Uterus (tissue), 4 donors: ENCODE results near the gene GPHN. TPM values are rescaled to one million over a fixed set of nuclear protein-coding genes. Genes with fewer than 3 reads are reported as not detected.

Source experiments
- DNase-seq, 2 donors: peaks; one replicate each; pipeline ENCODE4 v3.0.0-alpha.2; 2019 to 2020
- H3K27ac ChIP-seq, 2 donors: fragments of 200-600 bp; sonication (generic); 1 replicate in 1 of 2; 2 replicates in 1 of 2; pipeline ENCODE4 v1.5.1; 2016 to 2018
- H3K27me3 ChIP-seq, 2 donors: fragments of 200-600 bp; sonication (generic); one replicate each; pipeline ENCODE4 v1.5.1; 2018 to 2019; ENCODE audit warnings: control low read depth in 1 of 2
- H3K36me3 ChIP-seq, 2 donors: fragments of 200-600 bp; sonication (generic); one replicate each; pipeline ENCODE4 v1.5.1; 2019; ENCODE audit warnings: control low read depth in 1 of 2
- H3K4me1 ChIP-seq, 2 donors: fragments of 200-600 bp; sonication (generic); one replicate each; pipeline ENCODE4 v1.5.1; 2018 to 2019; ENCODE audit warnings: control low read depth in 1 of 2
- H3K4me3 ChIP-seq, 2 donors: fragments of 200-600 bp; sonication (generic); 1 replicate in 1 of 2; 2 replicates in 1 of 2; pipeline ENCODE4 v1.5.1; 2018 to 2019; ENCODE audit warnings: mild to moderate bottlenecking in 1 of 2
- H3K9me3 ChIP-seq, 2 donors: fragments of 200-600 bp; sonication (generic); one replicate each; pipeline ENCODE4 v1.5.1; 2019; ENCODE audit warnings: control low read depth in 1 of 2
- POLR2A ChIP-seq, 2 donors: fragments of 450-650 bp; IDR thresholded peaks; one replicate each; pipeline ENCODE4 v1.6.1; 2016; ENCODE audit warnings: antibody characterized with exemption in 2 of 2, mild to moderate bottlenecking in 1 of 2, moderate library complexity in 1 of 2
- intact Hi-C: fragments of 100-400 bp; cut with DNase I; formaldehyde crosslinking; loops from one replicate; pipeline ENCODE4 v1.15.1; 2023; ENCODE audit warnings: low total_unique reads
- total RNA-seq, 4 donors: library from RNA; depleted of rRNA in 3 of 4; stranded (reverse); fragments of >200 nt in 3 of 4; gene quantifications; one replicate each; pipeline versions ENCODE4 v1.1.0 to v1.2.4, GENCODE V29; 2014 to 2023
- TF ChIP-seq, protein P1 (sequence below), 4 experiments: fragments of 200-600 bp in 2 of 4; fragments of 450-650 bp in 2 of 4; sonication (generic) in 2 of 4; IDR thresholded peaks; one replicate each; pipeline ENCODE4 v1.5.1; 2016 to 2019; ENCODE audit warnings: antibody characterized with exemption in 4 of 4, mild to moderate bottlenecking in 2 of 4, moderate library complexity in 1 of 4
- donor health status: DM: yes; HTN: yes; CAD: no.

Gene GPHN
- total RNA-seq, 4 donors from 2014 or later = 14.9 to 42.9 (median 19.1) TPM

DNA sequence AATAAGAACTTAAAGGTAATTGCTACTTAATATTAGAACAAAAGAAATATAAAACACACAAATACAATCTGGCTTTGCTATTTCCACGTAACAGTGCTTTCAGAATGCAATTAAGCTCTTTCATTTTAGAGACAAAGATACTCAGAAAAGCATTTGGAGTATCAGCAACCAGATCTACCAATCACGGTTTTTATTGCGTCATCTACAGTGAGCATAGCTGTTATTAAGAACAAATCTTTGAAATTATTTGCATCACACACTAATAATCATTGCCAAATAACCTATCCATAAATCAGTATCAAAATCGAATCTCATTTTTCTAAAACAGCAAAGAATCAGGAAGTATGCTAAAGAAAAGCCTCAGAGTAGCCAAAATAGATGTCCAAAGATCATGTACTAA, 654.4 kb downstream of the GPHN start:
- no peaks in the 10 kb centered on the region for H3K4me1 ChIP-seq
- intact Hi-C loops = no loop called here

DNA sequence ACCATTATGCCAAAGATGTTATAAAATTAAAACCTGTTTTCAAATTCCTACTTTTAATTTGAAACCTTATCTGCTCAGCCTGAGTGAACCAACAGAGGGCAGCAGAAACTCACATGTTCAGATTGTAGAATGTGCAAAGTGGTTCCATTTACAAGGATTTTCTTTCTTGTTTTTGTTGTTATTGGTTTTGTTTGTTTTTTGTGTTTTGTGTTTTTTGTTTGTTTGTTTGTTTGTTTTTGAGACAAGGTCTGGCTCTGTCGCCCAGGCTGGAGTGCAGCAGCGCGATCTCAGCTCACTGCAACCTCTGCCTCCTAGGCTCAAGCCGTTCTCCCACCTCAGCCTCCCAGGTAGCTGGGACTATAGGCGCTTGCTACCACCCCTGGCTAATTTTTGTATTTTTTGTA, 658.5 kb downstream of the GPHN start:
- Histone ChIP-seq H3K4me1 (no peaks in the 10 kb centered on the region), H3K4me3 (no peak overlapping the region), H3K36me3 (no peaks in the 10 kb centered on the region), H3K27ac (no peak overlapping the region), H3K27me3 (no peaks in the 10 kb centered on the region), H3K9me3 (no peaks in the 10 kb centered on the region)
- DNase-seq = peak in 1 of 2 donors; percentile 24
- TF ChIP-seq, protein P1, sequence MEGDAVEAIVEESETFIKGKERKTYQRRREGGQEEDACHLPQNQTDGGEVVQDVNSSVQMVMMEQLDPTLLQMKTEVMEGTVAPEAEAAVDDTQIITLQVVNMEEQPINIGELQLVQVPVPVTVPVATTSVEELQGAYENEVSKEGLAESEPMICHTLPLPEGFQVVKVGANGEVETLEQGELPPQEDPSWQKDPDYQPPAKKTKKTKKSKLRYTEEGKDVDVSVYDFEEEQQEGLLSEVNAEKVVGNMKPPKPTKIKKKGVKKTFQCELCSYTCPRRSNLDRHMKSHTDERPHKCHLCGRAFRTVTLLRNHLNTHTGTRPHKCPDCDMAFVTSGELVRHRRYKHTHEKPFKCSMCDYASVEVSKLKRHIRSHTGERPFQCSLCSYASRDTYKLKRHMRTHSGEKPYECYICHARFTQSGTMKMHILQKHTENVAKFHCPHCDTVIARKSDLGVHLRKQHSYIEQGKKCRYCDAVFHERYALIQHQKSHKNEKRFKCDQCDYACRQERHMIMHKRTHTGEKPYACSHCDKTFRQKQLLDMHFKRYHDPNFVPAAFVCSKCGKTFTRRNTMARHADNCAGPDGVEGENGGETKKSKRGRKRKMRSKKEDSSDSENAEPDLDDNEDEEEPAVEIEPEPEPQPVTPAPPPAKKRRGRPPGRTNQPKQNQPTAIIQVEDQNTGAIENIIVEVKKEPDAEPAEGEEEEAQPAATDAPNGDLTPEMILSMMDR (IDR thresholded peaks at IDR 0.05) = peak; percentile 64 to 77 (median 72)
- TF ChIP-seq POLR2A (IDR thresholded peaks at IDR 0.05) = no peak
- intact Hi-C loops = no loop called here

More for the DNA sequence above, 654.4 kb downstream of the GPHN start:
- no peak overlapping the region for H3K27ac ChIP-seq
- no peak overlapping the region for H3K4me3 ChIP-seq
- TF ChIP-seq, protein P1 (IDR thresholded peaks at IDR 0.05) = no peak
- no peak for TF ChIP-seq POLR2A (IDR thresholded peaks at IDR 0.05)
- no peaks in the 10 kb centered on the region for H3K36me3 ChIP-seq
- no peaks in the 10 kb centered on the region for H3K27me3 ChIP-seq
- no peaks in the 10 kb centered on the region for H3K9me3 ChIP-seq
- DNase-seq = no peak

DNA sequence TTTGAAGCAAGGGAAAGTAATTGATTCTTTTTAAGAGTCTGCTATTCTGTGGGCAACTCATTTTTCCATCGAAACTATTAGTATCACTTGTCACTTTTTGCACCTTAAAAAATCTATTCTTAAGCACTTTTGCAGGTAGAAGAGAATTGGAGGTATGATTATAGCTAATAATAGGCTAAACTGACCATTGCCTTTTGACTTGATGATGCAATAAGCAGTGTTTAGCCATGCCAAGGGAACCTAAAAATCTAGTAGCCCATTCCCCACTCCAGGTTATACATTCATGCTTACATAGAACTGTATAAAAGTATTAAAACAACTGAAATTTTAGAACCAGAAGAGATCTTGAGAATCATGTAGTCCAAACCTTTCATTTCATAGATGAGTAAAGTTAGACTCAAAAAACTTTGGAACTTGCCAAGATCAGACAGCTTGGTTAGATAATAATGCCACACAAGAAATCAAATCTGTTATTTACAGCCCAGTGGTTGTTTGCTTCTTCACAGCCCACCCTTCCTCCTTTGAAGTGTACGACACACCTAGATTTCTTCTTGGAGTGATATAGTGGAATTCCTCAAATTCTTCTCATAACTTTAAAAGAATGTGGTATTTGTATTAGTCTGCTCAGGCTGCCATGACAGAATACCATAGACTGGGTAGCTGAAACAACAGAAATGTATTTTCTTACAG, 659.6 kb downstream of the GPHN start:
- H3K27me3 ChIP-seq = no peaks in the 10 kb centered on the region
- H3K4me3 ChIP-seq = no peak overlapping the region
- no peak for DNase-seq
- intact Hi-C loops = no loop called here
- H3K36me3 ChIP-seq = no peaks in the 10 kb centered on the region
- no peak overlapping the region for H3K27ac ChIP-seq
- no peaks in the 10 kb centered on the region for H3K4me1 ChIP-seq
- TF ChIP-seq POLR2A (IDR thresholded peaks at IDR 0.05) = no peak
- TF ChIP-seq, protein P1 (IDR thresholded peaks at IDR 0.05) = no peak
- H3K9me3 ChIP-seq = no peaks in the 10 kb centered on the region

DNA sequence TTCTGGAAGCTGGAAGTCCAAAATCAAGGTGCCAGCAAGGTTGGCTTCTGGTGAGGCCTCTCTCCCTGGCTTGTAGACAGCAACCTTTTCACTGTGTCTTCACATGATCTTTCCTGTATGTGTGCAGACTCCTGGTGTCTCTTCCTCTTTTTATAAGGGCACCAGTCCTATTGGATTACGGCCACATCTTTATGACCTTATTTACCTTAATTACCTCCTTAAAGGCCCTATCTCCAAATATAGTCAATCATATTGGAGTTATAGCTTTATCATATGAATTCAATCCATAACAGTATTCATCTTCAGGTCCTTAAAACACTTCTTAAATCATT, 660.1 kb downstream of the GPHN start:
- Histone ChIP-seq H3K36me3 (no peaks in the 10 kb centered on the region), H3K27ac (no peak overlapping the region), H3K27me3 (no peaks in the 10 kb centered on the region), H3K4me1 (no peaks in the 10 kb centered on the region), H3K9me3 (peaks cover 0 to 3% of the 10 kb centered on the region in 2 donors), H3K4me3 (no peak overlapping the region)
- intact Hi-C loops = no loop called here
- no peak for DNase-seq
- TF ChIP-seq POLR2A (IDR thresholded peaks at IDR 0.05) = no peak
- TF ChIP-seq, protein P1 (IDR thresholded peaks at IDR 0.05) = no peak

DNA sequence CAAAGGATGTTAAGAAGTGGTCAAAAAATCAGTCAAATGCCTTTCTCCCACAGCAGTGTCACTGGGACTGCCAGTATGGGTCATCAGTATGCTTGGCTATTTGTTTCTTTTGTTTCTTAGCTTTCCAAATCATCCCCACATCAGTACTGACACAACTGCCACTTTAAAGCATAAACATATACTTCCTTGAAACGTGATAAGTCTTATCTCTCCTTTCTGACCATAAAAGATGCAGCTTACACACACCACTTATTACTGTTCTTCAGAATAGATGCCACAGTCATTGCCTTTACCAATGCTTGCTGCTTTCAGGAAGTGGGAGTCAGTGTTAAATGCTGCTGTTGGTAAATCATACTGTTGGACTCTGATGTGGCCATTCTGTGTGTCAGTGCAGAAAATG, 662.7 kb downstream of the GPHN start:
- Histone ChIP-seq H3K27me3 (no peaks in the 10 kb centered on the region), H3K9me3 (peaks cover 0 to 16% of the 10 kb centered on the region in 2 donors), H3K4me1 (no peaks in the 10 kb centered on the region), H3K4me3 (no peak overlapping the region), H3K36me3 (no peaks in the 10 kb centered on the region), H3K27ac (no peak overlapping the region)
- no peak for DNase-seq
- intact Hi-C loops = no loop called here
- TF ChIP-seq, protein P1 (IDR thresholded peaks at IDR 0.05) = no peak
- no peak for TF ChIP-seq POLR2A (IDR thresholded peaks at IDR 0.05)
